K562 (cell line): ENCODE results near the gene ZNF541. TPM values are rescaled to one million over a fixed set of nuclear protein-coding genes. Genes with fewer than 3 reads are reported as not detected.

ENCODE experiments used
- CTCFL ChIP-seq: IDR thresholded peaks from 2 replicates; pipeline ENCODE4 v1.6.1; 2011; ENCODE audit warnings: borderline replicate concordance, low read depth, mild to moderate bottlenecking, moderate library complexity, low read length; ENCODE audit not compliant: insufficient read depth, poor library complexity, severe bottlenecking
- DEAF1 ChIP-seq: fragments of 450-650 bp; formaldehyde crosslinking; IDR thresholded peaks from 2 replicates; pipeline ENCODE4 v1.4.0; 2020; ENCODE audit warnings: mild to moderate bottlenecking, moderate library complexity
- ETV6 ChIP-seq, 3 experiments: fragments of 150-350 bp in 1 of 3; sonication (generic) in 1 of 3; formaldehyde crosslinking in 1 of 3; IDR thresholded peaks; 2 replicates each; pipeline versions ENCODE4 v1.6.1 to v1.8.0; 2014 to 2022; ENCODE audit warnings: borderline replicate concordance in 2 of 3, low read depth in 2 of 3, antibody characterized with exemption in 1 of 3, low read length in 1 of 3, mild to moderate bottlenecking in 1 of 3, missing genetic modification reagents in 1 of 3
- HMBOX1 ChIP-seq: sonication (generic); IDR thresholded peaks from 2 replicates; pipeline ENCODE4 v1.6.1; 2016
- KDM5B ChIP-seq: fragments of 200-600 bp; sonication (generic); IDR thresholded peaks from 2 replicates; pipeline ENCODE4 v1.6.1; 2012; ENCODE audit warnings: low read depth, mild to moderate bottlenecking, moderate library complexity, low read length, control low read depth, inconsistent platforms; ENCODE audit not compliant: insufficient replicate concordance
- MED1 ChIP-seq: sonication (generic); formaldehyde crosslinking; IDR thresholded peaks from 2 replicates; pipeline ENCODE4 v1.8.1; 2023; ENCODE audit warnings: missing genetic modification reagents, borderline replicate concordance
- RAD21 ChIP-seq, 2 experiments: fragments of 250-450 bp in 1 of 2; fragments of 450-650 bp in 1 of 2; sonication (Bioruptor Pico) in 1 of 2; formaldehyde crosslinking in 1 of 2; IDR thresholded peaks in 1 of 2; conservative IDR thresholded peaks in 1 of 2; 2 replicates each; pipeline versions ENCODE4 v1.4.0 to v1.8.0; 2020 to 2022; ENCODE audit warnings: mild to moderate bottlenecking in 2 of 2, moderate library complexity in 1 of 2
- polyA plus RNA-seq, 8 experiments: library from polyadenylated mRNA; depleted of rRNA in 4 of 8; stranded (reverse) in 5 of 8; unstranded in 3 of 8; fragments of >200 nt; fragmentation: Nextera tagmentation in 2 of 8; fragmentation: Illumina TruSeq in 1 of 8; extraction: Ambion mirVana in 2 of 8; extraction: Trizol in 1 of 8; gene quantifications; 2 replicates each; pipeline versions ENCODE4 v1.2.1 to v1.2.3, GENCODE V29; 2011 to 2014; ENCODE audit warnings: inconsistent platforms in 1 of 8, missing spikeins in 1 of 8
- total RNA-seq, 7 experiments: library from RNA; depleted of rRNA in 6 of 7; stranded (reverse); fragments of >200 nt in 6 of 7; fragmentation: Illumina TruSeq in 2 of 7; extraction: Trizol in 2 of 7; gene quantifications; 2 replicates each; pipeline versions ENCODE4 v1.2.1 to v1.2.3, GENCODE V29; 2011 to 2021; ENCODE audit warnings: low replicate concordance in 1 of 7

Gene ZNF541
- total and polyA plus RNA-seq, 9 of the 15 experiments (the other 6 are each of a cell fraction or from before 2014, with no cell fraction given): 0.04 to 0.11 (median 0.05) TPM; not detected in 1

- TF ChIP-seq ETV6 (IDR thresholded peaks at IDR 0.05; ENCODE audit: borderline replicate concordance in 1 of 2, low read depth in 2 of 2, low read length in 1 of 2): no peak
- TF ChIP-seq ETV6 (CRISPR knock-in tag; IDR thresholded peaks at IDR 0.05; ENCODE audit: borderline replicate concordance): no peak
- TF ChIP-seq DEAF1 (CRISPR knock-in tag): no peak
- TF ChIP-seq HMBOX1: no peak
- TF ChIP-seq CTCFL: peak; percentile 18
- no peak for TF ChIP-seq KDM5B
- TF ChIP-seq MED1 (CRISPR knock-in tag): no peak
- TF ChIP-seq RAD21 (CRISPR knock-in tag; conservative IDR thresholded peaks at IDR 0.05 in 1 of 2, IDR thresholded peaks at IDR 0.05 in 1 of 2): peak; percentile 11 to 40; a peak in 1 of 4 replicates
Measured at GRCh38 chr19:47540748-47541147, 32.2 kb downstream of the ZNF541 start (continued).
